Loucy (cell line): ENCODE data around the gene TBX18.

Experiments used
- H2AFZ ChIP-seq: fragments of 200-600 bp; sonication (generic); 2 replicates; pipeline ENCODE4 v1.6.0; 2016; ENCODE audit warnings: antibody characterized with exemption, mild to moderate bottlenecking, low read length, moderate library complexity
- H3F3A ChIP-seq: fragments of 200-600 bp; 2 replicates; pipeline ENCODE4 v1.6.0; 2016; ENCODE audit warnings: antibody characterized with exemption, low read depth, mild to moderate bottlenecking
- H3K27me3 ChIP-seq: fragments of 200-600 bp; sonication (generic); 2 replicates; pipeline ENCODE4 v1.6.1; 2014; ENCODE audit warnings: low read length, mild to moderate bottlenecking; ENCODE audit not compliant: insufficient read depth, poor library complexity, severe bottlenecking
- H3K36me3 ChIP-seq: fragments of 200-600 bp; sonication (generic); 2 replicates; pipeline ENCODE4 v1.6.1; 2016; ENCODE audit warnings: low read length; ENCODE audit not compliant: insufficient read depth
- H3K4me1 ChIP-seq: fragments of 200-600 bp; sonication (generic); 2 replicates; pipeline ENCODE4 v1.5.1; 2014; ENCODE audit warnings: low read length, mild to moderate bottlenecking; ENCODE audit not compliant: insufficient read depth, poor library complexity, severe bottlenecking
- H3K4me2 ChIP-seq: fragments of 200-600 bp; sonication (generic); 2 replicates; pipeline ENCODE4 v1.6.0; 2014; ENCODE audit warnings: antibody characterized with exemption, low read length, low read depth, mild to moderate bottlenecking; ENCODE audit not compliant: poor library complexity, severe bottlenecking
- H3K4me3 ChIP-seq: fragments of 200-600 bp; sonication (generic); 2 replicates; pipeline ENCODE4 v1.5.1; 2014; ENCODE audit warnings: low read length, mild to moderate bottlenecking, mixed read lengths; ENCODE audit not compliant: poor library complexity, severe bottlenecking
- H3K79me2 ChIP-seq: fragments of 200-600 bp; sonication (generic); 2 replicates; pipeline ENCODE4 v1.6.1; 2014; ENCODE audit warnings: low read length; ENCODE audit not compliant: insufficient read depth
- H3K9ac ChIP-seq: fragments of 200-600 bp; sonication (generic); 2 replicates; pipeline ENCODE4 v1.6.0; 2014; ENCODE audit warnings: mild to moderate bottlenecking, low read depth, low read length, moderate library complexity; ENCODE audit not compliant: poor library complexity, severe bottlenecking
- H3K9me2 ChIP-seq: fragments of 200-600 bp; sonication (generic); replicated peaks from 2 replicates; pipeline ENCODE4 v1.6.1; 2016; ENCODE audit warnings: low read depth, low read length, mixed read lengths
- H3K9me3 ChIP-seq: fragments of 200-600 bp; sonication (generic); 2 replicates; pipeline ENCODE4 v1.6.1; 2014; ENCODE audit warnings: mild to moderate bottlenecking, antibody characterized with exemption, low read length, low read depth; ENCODE audit not compliant: insufficient read depth
- H4K20me1 ChIP-seq: fragments of 200-600 bp; sonication (generic); 2 replicates; pipeline ENCODE4 v1.6.0; 2014; ENCODE audit warnings: antibody characterized with exemption, low read length, mild to moderate bottlenecking; ENCODE audit not compliant: insufficient read depth, poor library complexity, severe bottlenecking
- EZH2phosphoT487 ChIP-seq: fragments of 200-600 bp; IDR thresholded peaks from 2 replicates; pipeline ENCODE4 v1.6.1; 2018; ENCODE audit warnings: antibody characterized with exemption, mild to moderate bottlenecking, moderate library complexity, borderline replicate concordance
- TF ChIP-seq, protein P1 (sequence below): fragments of 200-600 bp; sonication (generic); conservative IDR thresholded peaks from 2 replicates; pipeline ENCODE4 v1.5.1; 2014; ENCODE audit warnings: mild to moderate bottlenecking, antibody characterized with exemption, low read length

TBX18 gene

DNA sequence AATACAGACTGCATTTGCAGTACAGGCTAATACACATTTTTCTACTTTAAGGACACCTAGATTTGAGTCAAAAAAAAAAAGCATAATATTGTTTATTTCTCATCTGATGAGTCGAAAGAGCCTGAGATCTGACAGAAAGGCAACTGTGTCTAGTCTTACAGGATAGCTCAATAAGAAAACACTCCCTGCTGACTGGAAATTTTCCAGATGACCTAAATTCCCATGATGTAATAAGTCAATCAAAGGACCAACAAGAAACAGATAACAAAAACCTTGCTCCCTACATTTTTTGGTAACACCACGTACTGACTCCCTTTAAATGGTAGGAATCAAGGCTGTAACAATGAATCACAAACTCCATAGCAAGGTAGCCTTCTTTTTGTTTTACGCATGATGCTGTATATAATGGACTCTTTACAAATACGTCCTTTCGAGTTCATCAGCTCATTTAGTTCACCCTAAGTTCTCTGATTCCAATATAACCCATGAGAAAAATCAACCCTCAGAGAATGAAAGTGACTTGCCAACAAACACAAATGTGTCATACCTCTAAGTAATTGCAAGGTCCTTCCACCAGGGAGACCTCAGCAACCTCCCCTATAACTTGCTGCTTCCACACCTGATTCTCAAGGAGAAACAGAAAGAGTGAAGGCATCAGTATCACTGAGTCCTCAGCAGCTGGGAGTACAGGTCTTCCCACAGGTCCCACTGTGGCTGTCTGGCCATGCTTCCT lies 12.1 kb downstream of the TBX18 start:
- Histone ChIP-seq H3K4me1 (peaks cover 5% of the 10 kb centered on the region), H2AFZ (no peak overlapping the region), H3K4me3 (no peak overlapping the region), H4K20me1 (no peaks in the 10 kb centered on the region), H3F3A (no peaks in the 10 kb centered on the region), H3K9ac (no peak overlapping the region), H3K9me2 (no peaks in the 10 kb centered on the region), H3K4me2 (no peak overlapping the region), H3K79me2 (no peaks in the 10 kb centered on the region), H3K27me3 (no peaks in the 10 kb centered on the region), H3K36me3 (no peaks in the 10 kb centered on the region), H3K9me3 (no peaks in the 10 kb centered on the region)
- TF ChIP-seq EZH2phosphoT487 = no peak
- TF ChIP-seq, protein P1, sequence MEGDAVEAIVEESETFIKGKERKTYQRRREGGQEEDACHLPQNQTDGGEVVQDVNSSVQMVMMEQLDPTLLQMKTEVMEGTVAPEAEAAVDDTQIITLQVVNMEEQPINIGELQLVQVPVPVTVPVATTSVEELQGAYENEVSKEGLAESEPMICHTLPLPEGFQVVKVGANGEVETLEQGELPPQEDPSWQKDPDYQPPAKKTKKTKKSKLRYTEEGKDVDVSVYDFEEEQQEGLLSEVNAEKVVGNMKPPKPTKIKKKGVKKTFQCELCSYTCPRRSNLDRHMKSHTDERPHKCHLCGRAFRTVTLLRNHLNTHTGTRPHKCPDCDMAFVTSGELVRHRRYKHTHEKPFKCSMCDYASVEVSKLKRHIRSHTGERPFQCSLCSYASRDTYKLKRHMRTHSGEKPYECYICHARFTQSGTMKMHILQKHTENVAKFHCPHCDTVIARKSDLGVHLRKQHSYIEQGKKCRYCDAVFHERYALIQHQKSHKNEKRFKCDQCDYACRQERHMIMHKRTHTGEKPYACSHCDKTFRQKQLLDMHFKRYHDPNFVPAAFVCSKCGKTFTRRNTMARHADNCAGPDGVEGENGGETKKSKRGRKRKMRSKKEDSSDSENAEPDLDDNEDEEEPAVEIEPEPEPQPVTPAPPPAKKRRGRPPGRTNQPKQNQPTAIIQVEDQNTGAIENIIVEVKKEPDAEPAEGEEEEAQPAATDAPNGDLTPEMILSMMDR = peak; percentile 45

DNA sequence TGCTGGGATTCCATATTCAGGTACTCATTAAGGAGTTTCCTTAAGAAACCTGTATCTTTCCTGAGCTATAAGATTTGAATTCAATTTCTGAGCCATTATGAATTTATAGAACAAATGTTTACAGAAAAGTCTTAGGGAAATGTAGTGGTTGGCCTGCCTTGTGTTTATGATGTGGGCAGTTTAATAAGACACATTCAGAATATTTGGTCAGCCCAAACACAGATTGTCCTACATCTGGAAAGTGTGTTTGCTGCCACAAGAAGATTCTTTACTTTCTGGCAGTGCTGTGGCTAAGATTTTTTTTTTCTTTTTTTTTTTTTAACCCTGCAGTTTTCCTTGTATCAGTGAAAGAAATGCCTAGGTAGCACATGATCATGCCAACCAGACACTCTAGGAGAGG lies 15.2 kb downstream of the TBX18 start:
- Histone ChIP-seq H3F3A (no peaks in the 10 kb centered on the region), H3K79me2 (no peaks in the 10 kb centered on the region), H3K27me3 (no peaks in the 10 kb centered on the region), H4K20me1 (no peaks in the 10 kb centered on the region), H3K9me2 (no peaks in the 10 kb centered on the region), H3K4me1 (peaks cover 5% of the 10 kb centered on the region), H3K36me3 (no peaks in the 10 kb centered on the region), H3K9me3 (no peaks in the 10 kb centered on the region), H3K9ac (no peak overlapping the region), H3K4me3 (no peak overlapping the region), H3K4me2 (no peak overlapping the region), H2AFZ (no peak overlapping the region)
- TF ChIP-seq EZH2phosphoT487 = no peak
- TF ChIP-seq, protein P1 = no peak

DNA sequence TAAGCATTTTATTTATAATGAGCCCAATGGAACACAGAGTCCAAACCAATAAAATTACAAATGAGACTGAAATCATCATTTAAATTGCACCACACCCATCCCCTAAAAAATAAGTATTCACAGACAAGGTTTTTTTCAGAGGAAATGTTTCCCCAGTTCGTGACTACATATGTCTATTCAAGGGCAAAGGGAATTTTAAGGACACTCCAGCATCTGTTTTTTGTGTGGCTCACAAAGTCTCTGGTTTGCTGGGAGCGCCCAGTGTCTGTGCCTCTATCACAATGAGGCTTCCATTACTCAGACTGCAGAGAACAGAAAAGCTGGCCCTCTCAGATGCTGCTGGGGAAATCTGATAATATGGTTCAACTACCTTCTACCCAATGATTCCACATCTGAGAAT lies 16.0 kb downstream of the TBX18 start:
- Histone ChIP-seq H3K4me3 (no peak overlapping the region), H4K20me1 (no peaks in the 10 kb centered on the region), H3K36me3 (no peaks in the 10 kb centered on the region), H3K4me2 (no peak overlapping the region), H3K9me3 (no peaks in the 10 kb centered on the region), H3K4me1 (peaks cover 5% of the 10 kb centered on the region), H3K9me2 (no peaks in the 10 kb centered on the region), H3K27me3 (no peaks in the 10 kb centered on the region), H3K9ac (no peak overlapping the region), H2AFZ (no peak overlapping the region), H3F3A (no peaks in the 10 kb centered on the region), H3K79me2 (no peaks in the 10 kb centered on the region)
- TF ChIP-seq, protein P1 = no peak
- TF ChIP-seq EZH2phosphoT487 = no peak
